RWPE1 (cell line): ENCODE results near the gene ADGRD1.
"Not testable (repeated sequence)": the region's sequence is repeated elsewhere in the genome, so short reads cannot be mapped to it uniquely, and the experiment has no call there.

ENCODE experiments used
- CTCF ChIA-PET: fragments of 350-600 bp; sonication (Branson Sonifier 250); formaldehyde crosslinking; extraction: SDS; loops from one replicate; lab custom pipeline; 2021; lab: Yijun Ruan, JAX
- POLR2A ChIA-PET: fragments of 400-600 bp; formaldehyde crosslinking; extraction: SDS; loops from one replicate; lab custom pipeline; 2020; ENCODE audit warnings: antibody characterized with exemption; ENCODE audit not compliant: low non-redundant PET; lab: Yijun Ruan, JAX
- DNase-seq: peaks from one replicate; pipeline ENCODE4 v3.0.0; 2012; ENCODE audit warnings: low spot score
- H3K27ac ChIP-seq: fragments of 450-650 bp; 2 replicates; pipeline ENCODE4 v1.5.1; 2017
- TF ChIP-seq, protein P1 (sequence below): fragments of 450-650 bp; conservative IDR thresholded peaks from 2 replicates; pipeline ENCODE4 v1.5.1; 2017; ENCODE audit warnings: low read depth, mild to moderate bottlenecking

The ADGRD1 gene

GRCh38 chr12:130990034-130990433, 36.3 kb downstream of the ADGRD1 start:
- ChIA-PET POLR2A (no interaction called here), CTCF (no interaction called here)
- DNase-seq, result no peak
- no peak overlapping the region for H3K27ac ChIP-seq
- TF ChIP-seq, protein P1, sequence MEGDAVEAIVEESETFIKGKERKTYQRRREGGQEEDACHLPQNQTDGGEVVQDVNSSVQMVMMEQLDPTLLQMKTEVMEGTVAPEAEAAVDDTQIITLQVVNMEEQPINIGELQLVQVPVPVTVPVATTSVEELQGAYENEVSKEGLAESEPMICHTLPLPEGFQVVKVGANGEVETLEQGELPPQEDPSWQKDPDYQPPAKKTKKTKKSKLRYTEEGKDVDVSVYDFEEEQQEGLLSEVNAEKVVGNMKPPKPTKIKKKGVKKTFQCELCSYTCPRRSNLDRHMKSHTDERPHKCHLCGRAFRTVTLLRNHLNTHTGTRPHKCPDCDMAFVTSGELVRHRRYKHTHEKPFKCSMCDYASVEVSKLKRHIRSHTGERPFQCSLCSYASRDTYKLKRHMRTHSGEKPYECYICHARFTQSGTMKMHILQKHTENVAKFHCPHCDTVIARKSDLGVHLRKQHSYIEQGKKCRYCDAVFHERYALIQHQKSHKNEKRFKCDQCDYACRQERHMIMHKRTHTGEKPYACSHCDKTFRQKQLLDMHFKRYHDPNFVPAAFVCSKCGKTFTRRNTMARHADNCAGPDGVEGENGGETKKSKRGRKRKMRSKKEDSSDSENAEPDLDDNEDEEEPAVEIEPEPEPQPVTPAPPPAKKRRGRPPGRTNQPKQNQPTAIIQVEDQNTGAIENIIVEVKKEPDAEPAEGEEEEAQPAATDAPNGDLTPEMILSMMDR, result no peak

DNA sequence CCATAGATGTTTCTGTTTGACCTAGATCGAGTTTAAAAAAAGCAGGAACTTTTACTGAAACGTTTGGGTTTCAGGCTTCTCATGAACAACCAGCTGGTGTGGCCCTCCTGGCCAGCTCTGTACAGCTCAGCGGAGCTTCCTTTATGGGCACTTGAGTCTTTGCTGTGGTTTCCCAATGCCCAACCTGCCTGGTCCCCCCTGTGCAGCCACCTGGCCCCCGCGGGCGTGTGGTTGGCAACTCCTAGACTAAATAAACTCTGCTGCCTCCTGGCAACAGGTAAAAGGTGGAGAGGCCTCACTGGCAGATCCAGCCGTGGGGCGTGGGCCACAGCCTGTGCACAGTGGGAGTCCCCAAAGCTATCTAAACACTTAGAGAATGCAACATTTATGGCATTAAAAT, 38.7 kb downstream of the ADGRD1 start:
- DNase-seq, result no peak
- ChIA-PET CTCF (no interaction called here), POLR2A (no interaction called here)
- TF ChIP-seq, protein P1, result no peak
- H3K27ac ChIP-seq, result no peak overlapping the region

DNA sequence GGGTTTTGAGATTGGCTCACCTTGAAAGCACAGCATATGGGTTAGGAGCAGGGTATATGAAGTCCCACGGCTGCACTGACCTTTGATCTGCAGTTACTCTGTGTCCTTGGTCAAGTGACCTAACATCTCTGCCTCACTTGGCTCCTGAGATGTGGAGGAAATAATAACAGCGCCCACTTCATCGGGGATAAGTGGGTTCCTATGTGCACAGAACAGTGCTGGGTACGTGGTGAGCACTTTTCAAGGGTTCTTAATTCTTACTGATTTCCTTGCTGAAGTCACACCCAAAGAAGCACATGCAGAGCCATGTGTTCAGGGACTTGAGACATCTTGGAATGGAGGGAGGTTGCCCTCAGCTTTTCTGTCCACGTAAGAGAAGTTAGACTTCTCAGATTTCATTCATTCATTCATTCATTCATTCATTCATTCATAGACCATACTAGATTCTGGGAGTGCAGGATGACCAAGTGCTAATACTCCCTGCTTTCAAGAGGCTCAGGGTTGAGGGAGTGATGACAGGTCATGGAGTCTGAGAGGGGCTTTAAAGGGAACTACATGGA, 39.4 kb downstream of the ADGRD1 start:
- TF ChIP-seq, protein P1, result no peak
- no peak overlapping the region for H3K27ac ChIP-seq
- no peak for DNase-seq
- ChIA-PET CTCF (no interaction called here), POLR2A (no interaction called here)

- CTCF ChIA-PET, result no interaction called here
- POLR2A ChIA-PET, result no interaction called here
- H3K27ac ChIP-seq, result no peak overlapping the region
- TF ChIP-seq, protein P1, result no peak
- DNase-seq, result no peak
These were observed 40.3 kb downstream of the ADGRD1 start for GRCh38 chr12:130993759-130994670.

- no peak for DNase-seq
- H3K27ac ChIP-seq, result no peak overlapping the region
- ChIA-PET POLR2A (no interaction called here), CTCF (no interaction called here)
- TF ChIP-seq, protein P1, result no peak
These were observed 41.2 kb downstream of the ADGRD1 start for GRCh38 chr12:130994821-130995375.

GRCh38 chr12:130995386-130995969, 41.8 kb downstream of the ADGRD1 start:
- DNase-seq, POLR2A ChIA-PET, H3K27ac ChIP-seq, CTCF ChIA-PET: not testable (repeated sequence)
